CD4-positive, alpha-beta T cell treated with Interleukin-17A for 4 hours (primary cell): ENCODE results near the gene HINT2.
A peak's percentile ranks its signal among the peaks of the same experiment; 100 is the strongest.

ENCODE experiments used
- DNase-seq: peaks from one replicate; pipeline ENCODE4 v3.0.0-alpha.2; 2020; ENCODE audit warnings: mixed read lengths

The HINT2 gene

GRCh38 chr9:35814841-35815543, at the start of gene HINT2:
HINT2 (minus strand) TSS chr9:35815042; CDS start chr9:35814979, 63 bp downstream.
- DNase-seq: peak; percentile 98

DNA sequence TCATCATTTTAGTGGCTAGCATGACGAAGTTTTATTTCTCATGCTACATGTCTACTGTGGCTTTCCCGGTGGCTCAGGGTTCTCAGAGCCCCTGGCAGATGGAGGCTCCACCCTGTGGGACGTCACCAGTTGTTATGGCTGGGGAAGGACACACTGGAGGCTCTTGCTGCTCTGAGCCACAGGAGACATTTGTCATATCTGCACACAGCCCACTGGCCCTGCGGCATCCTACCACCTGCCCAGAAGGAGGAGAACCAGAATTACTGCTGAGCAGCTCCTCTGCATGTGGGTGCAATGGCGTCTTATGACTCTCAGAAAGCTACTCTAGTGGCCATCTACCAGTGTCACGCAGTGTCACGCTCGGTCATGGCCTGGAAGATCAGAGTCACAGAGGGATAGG, 48.7 kb upstream of the HINT2 start:
- no peak for DNase-seq

- no peak for DNase-seq
Observed at GRCh38 chr9:35862328-35862727, 47.5 kb upstream of the HINT2 start.

GRCh38 chr9:35861161-35861897, 46.5 kb upstream of the HINT2 start:
- no peak for DNase-seq

- no peak for DNase-seq
Observed at GRCh38 chr9:35859990-35860339, 45.1 kb upstream of the HINT2 start.

GRCh38 chr9:35859310-35859989, 44.6 kb upstream of the HINT2 start:
- DNase-seq: peak; percentile 36

- no peak for DNase-seq
Observed at GRCh38 chr9:35858458-35858857, 43.6 kb upstream of the HINT2 start.

- DNase-seq: no peak
Observed at GRCh38 chr9:35856882-35857281, 42.0 kb upstream of the HINT2 start.

- no peak for DNase-seq
Observed at GRCh38 chr9:35856206-35856605, 41.4 kb upstream of the HINT2 start.

DNA sequence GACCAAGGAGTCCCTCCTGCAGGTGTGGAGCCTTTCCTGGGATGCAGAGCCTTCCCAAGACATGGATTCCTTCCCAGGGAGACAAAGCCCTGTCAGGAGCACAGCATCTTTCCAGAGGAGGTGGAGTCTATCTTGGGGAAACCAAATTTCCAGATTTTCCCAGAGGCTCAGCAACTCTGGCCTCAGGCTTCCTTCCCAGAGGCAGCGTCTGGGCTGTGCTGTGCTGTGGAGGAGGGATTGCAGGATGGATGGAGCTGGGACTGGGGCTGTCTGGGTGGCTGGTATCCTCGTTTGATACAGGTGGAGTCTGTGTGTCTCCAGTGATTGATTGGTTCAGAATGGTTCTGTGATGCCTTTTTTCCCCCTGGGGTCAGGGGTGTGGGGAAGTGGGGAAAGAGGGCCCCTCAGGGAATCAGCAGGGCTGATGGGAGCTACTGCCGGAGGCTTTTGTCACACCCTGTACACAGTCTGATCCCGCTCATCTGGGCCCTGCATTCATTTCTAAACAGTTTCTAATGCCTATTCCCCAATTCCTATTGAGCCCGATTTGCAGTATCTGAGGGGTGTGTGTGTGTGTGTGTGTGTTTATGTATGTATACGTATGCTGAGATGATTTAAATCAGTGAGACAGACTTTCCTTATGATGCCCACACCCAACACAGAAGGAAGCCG, 39.4 kb upstream of the HINT2 start:
- no peak for DNase-seq

GRCh38 chr9:35852876-35853865, 38.3 kb upstream of the HINT2 start:
- DNase-seq: no peak

DNA sequence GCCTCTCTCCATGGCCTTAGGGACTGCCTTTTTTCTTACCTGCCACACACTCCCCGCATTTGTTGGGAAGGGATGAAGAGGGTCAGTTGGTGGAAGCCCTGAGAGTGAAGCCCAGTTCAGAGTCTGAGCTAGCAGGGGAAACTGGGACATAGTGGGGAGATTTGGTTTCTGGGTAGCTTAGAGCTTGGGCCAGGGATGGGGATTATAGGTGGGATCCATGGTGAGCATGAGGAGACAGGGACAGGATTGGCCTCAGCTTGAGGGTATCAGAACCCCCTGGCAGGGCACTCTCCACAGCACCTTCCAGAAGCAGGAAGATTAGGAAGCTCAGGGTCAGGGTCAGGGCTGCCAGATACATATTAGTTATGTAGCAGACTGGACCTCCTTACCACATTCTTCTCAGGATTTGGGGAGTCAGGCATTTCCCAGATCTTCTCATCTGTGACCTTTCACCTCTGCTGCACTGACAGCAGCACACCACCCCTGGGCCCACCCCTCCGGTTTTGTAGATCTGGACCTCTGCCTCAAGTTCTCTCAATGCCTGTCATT, 37.5 kb upstream of the HINT2 start:
- DNase-seq: no peak

DNA sequence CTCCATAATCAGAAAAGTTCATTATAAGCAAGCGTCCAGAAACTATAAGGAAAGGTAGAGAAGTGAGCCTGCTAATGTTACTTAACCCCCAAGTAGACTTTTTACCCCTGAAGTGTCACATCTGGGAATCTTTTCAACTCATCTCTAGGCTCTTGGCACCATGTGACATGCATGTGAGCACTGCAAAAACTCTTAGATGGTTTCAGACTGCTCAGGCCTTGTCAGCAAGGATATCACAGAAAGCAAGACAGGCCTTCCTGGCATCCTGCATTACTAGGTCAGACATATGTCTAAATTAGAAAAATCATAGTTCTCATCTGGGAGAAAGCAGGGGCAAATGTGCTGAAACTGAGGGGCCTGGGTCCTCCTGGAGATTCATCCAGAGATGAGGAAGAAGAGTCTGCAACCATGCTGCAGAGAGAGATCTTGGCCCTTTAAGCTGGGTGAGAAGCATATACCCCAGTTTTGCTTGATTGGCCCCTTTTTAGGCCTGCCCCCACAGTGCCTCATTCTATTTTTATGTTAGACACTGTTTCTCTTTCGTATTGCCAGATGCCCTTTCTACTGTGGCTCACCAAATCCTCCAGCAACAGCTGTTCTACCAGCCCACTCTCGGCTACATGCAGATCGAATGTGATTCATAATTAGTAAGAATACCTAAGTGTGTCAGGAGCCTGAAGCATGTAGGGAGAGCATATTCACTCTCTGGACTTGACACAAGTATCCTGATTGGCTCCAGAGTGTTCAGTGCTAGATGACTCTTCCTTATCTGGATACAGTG, 33.1 kb upstream of the HINT2 start:
- DNase-seq: no peak

- DNase-seq: no peak
Observed at GRCh38 chr9:35845824-35846771, 31.3 kb upstream of the HINT2 start.

- peak; percentile 67 for DNase-seq
Observed at GRCh38 chr9:35844628-35845270, 29.9 kb upstream of the HINT2 start.

GRCh38 chr9:35842795-35843194, 28.0 kb upstream of the HINT2 start:
- DNase-seq: no peak

- no peak for DNase-seq
Observed at GRCh38 chr9:35842020-35842745, 27.3 kb upstream of the HINT2 start.

GRCh38 chr9:35841645-35841900, 26.7 kb upstream of the HINT2 start:
- DNase-seq: no peak
